K562 (cell line): ENCODE results near the gene GPR35. TPM values are rescaled to one million over a fixed set of nuclear protein-coding genes. Genes with fewer than 3 reads are reported as not detected.

ENCODE experiments used
- ATAC-seq: fragments of 200-7000 bp; cut with Tn5 transposase; 3 replicates; pipeline ENCODE4 v1.9.1; 2020; ENCODE audit warnings: moderate library complexity
- BruUV-seq: library from RNA; stranded (reverse); fragments of 400-500 nt; replicated peaks from 2 replicates; lab custom pipeline; 2021; lab: Mats Ljungman, UMichigan
- CTCF ChIA-PET: fragments of 300-600 bp; formaldehyde crosslinking; extraction: SDS; loops from one replicate; lab custom pipeline; 2021; ENCODE audit warnings: low intra/inter-chr PET ratio; lab: Yijun Ruan, JAX
- POLR2A ChIA-PET: fragments of 300-600, 350-650 bp; sonication (Branson Sonifier 250); formaldehyde crosslinking; extraction: SDS; loops from one replicate; lab custom pipeline; 2021; ENCODE audit warnings: antibody characterized with exemption, inconsistent platforms; lab: Yijun Ruan, JAX
- DNase-seq, 4 experiments: peaks; one replicate each; pipeline versions ENCODE4 v3.0.0 to v3.0.0-alpha.2; 2011 to 2018; ENCODE audit warnings: low spot score in 3 of 4, mixed read lengths in 3 of 4; ENCODE audit errors: extremely low read depth in 1 of 4
- FAIRE-seq: peaks from 2 replicates; lab custom pipeline; 2011; peaks lifted over from hg19 to GRCh38; lab: Jason Lieb, UNC
- H2AFZ ChIP-seq: 2 replicates; pipeline ENCODE4 v1.6.0; 2011; ENCODE audit warnings: low read depth, low read length, control low read depth, inconsistent platforms
- H3K27ac ChIP-seq: fragments of 200-600 bp; 3 replicates; pipeline ENCODE4 v1.8.0; 2011; ENCODE audit warnings: low read depth, mild to moderate bottlenecking, control low read depth, inconsistent platforms, low read length, moderate library complexity, mixed read lengths; ENCODE audit errors: extremely low read depth
- H3K27me3 ChIP-seq, 2 experiments: fragments of 300-600 bp in 1 of 2; 2 replicates in 1 of 2; 3 replicates in 1 of 2; pipeline versions ENCODE4 v1.6.0 to v1.8.0; 2011; ENCODE audit warnings: inconsistent platforms in 2 of 2, low read length in 2 of 2, mild to moderate bottlenecking in 1 of 2, mixed read lengths in 1 of 2, moderate library complexity in 1 of 2; ENCODE audit not compliant: control insufficient read depth in 2 of 2, insufficient read depth in 2 of 2
- H3K36me3 ChIP-seq: fragments of 300-600 bp; 3 replicates; pipeline ENCODE4 v1.8.0; 2011; ENCODE audit warnings: mild to moderate bottlenecking, low read length, inconsistent platforms; ENCODE audit not compliant: control insufficient read depth, insufficient read depth
- H3K4me1 ChIP-seq, 2 experiments: fragments of 200-600 bp in 1 of 2; replicated peaks in 1 of 2; 2 replicates in 1 of 2; 3 replicates in 1 of 2; pipeline versions ENCODE4 v1.5.1 to v1.8.0; 2011; ENCODE audit warnings: inconsistent platforms in 2 of 2, low read length in 2 of 2, mild to moderate bottlenecking in 1 of 2, mixed read lengths in 1 of 2, moderate library complexity in 1 of 2; ENCODE audit not compliant: control insufficient read depth in 2 of 2, insufficient read depth in 2 of 2
- H3K4me2 ChIP-seq: 2 replicates; pipeline ENCODE4 v1.6.1; 2011; ENCODE audit warnings: low read length, control low read depth, inconsistent platforms, mixed read lengths; ENCODE audit not compliant: insufficient read depth
- H3K4me3 ChIP-seq: fragments of 200-600 bp; sonication (generic), shearing (Covaris generic); 2 replicates; pipeline ENCODE4 v1.5.1; 2016; ENCODE audit warnings: control low read depth, inconsistent platforms
- H3K79me2 ChIP-seq: fragments of 200-600 bp; 3 replicates; pipeline ENCODE4 v1.8.0; 2011; ENCODE audit warnings: low read length, inconsistent platforms; ENCODE audit not compliant: control insufficient read depth, insufficient read depth
- H3K9ac ChIP-seq, 2 experiments: 2 replicates each; pipeline versions ENCODE4 v1.6.0 to v1.6.1; 2011; ENCODE audit warnings: low read depth in 2 of 2, low read length in 2 of 2, control low read depth in 1 of 2, inconsistent platforms in 1 of 2, mild to moderate bottlenecking in 1 of 2, mixed read lengths in 1 of 2; ENCODE audit not compliant: insufficient read depth in 1 of 2
- H3K9me1 ChIP-seq: one replicate; pipeline ENCODE4 v1.6.0; 2011; ENCODE audit warnings: inconsistent platforms, mild to moderate bottlenecking, low read length, moderate library complexity; ENCODE audit not compliant: control insufficient read depth, insufficient read depth
- H3K9me3 ChIP-seq: replicated peaks from 2 replicates; pipeline ENCODE4 v1.5.1; 2011; ENCODE audit warnings: low read depth, low read length, inconsistent platforms; ENCODE audit not compliant: control insufficient read depth, insufficient read depth
- H4K20me1 ChIP-seq: replicated peaks from 2 replicates; pipeline ENCODE4 v1.6.1; 2011; ENCODE audit warnings: low read length, inconsistent platforms, mixed read lengths; ENCODE audit not compliant: control insufficient read depth, insufficient read depth
- BCOR ChIP-seq: fragments of 450-650 bp; IDR thresholded peaks from 2 replicates; pipeline ENCODE4 v1.6.1; 2016
- CHD4 ChIP-seq: fragments of 200-600 bp; sonication (generic); IDR thresholded peaks from 3 replicates; pipeline ENCODE4 v1.6.1; 2012; ENCODE audit warnings: low read depth, mild to moderate bottlenecking, mixed read lengths, low read length, inconsistent platforms; ENCODE audit not compliant: insufficient read depth, insufficient replicate concordance, poor library complexity, severe bottlenecking
- MYNN ChIP-seq, 2 experiments: sonication (generic); formaldehyde crosslinking in 1 of 2; IDR thresholded peaks; 2 replicates each; pipeline versions ENCODE4 v1.5.0 to v1.6.1; 2016 to 2020; ENCODE audit warnings: antibody characterized with exemption in 1 of 2, missing genetic modification reagents in 1 of 2
- RAD21 ChIP-seq, 2 experiments: fragments of 250-450 bp in 1 of 2; fragments of 450-650 bp in 1 of 2; sonication (Bioruptor Pico) in 1 of 2; formaldehyde crosslinking in 1 of 2; IDR thresholded peaks in 1 of 2; conservative IDR thresholded peaks in 1 of 2; 2 replicates each; pipeline versions ENCODE4 v1.4.0 to v1.8.0; 2020 to 2022; ENCODE audit warnings: mild to moderate bottlenecking in 2 of 2, moderate library complexity in 1 of 2
- SETDB1 ChIP-seq: IDR thresholded peaks from one replicate; pipeline ENCODE4 v1.6.1; 2012; ENCODE audit warnings: low read length, control low read depth, inconsistent platforms
- SMARCC2 ChIP-seq: fragments of 450-650 bp; IDR thresholded peaks from 2 replicates; pipeline ENCODE4 v1.6.1; 2017; ENCODE audit warnings: antibody characterized with exemption, moderate library complexity, mild to moderate bottlenecking, low read depth
- ZBTB7A ChIP-seq: IDR thresholded peaks from 2 replicates; pipeline ENCODE4 v1.6.1; 2011; ENCODE audit warnings: low read depth, mild to moderate bottlenecking, low read length, moderate library complexity, borderline replicate concordance; ENCODE audit not compliant: control insufficient read depth
- ZC3H4 ChIP-seq: sonication (generic); formaldehyde crosslinking; IDR thresholded peaks from 2 replicates; pipeline ENCODE4 v1.9.0; 2021; ENCODE audit warnings: missing genetic modification reagents, borderline replicate concordance
- ZNF12 ChIP-seq: sonication (generic); formaldehyde crosslinking; IDR thresholded peaks from 2 replicates; pipeline ENCODE4 v1.4.0; 2020; ENCODE audit warnings: mild to moderate bottlenecking, missing genetic modification reagents
- ZNF507 ChIP-seq: conservative IDR thresholded peaks from 2 replicates; pipeline ENCODE4 v1.6.1; 2017; ENCODE audit warnings: missing genetic modification characterization, missing compliant biosample characterization
- ZNF76 ChIP-seq: fragments of 250-450 bp; sonication (Bioruptor Pico); IDR thresholded peaks from 2 replicates; pipeline ENCODE4 v1.4.0; 2020; ENCODE audit warnings: mild to moderate bottlenecking, moderate library complexity, borderline replicate concordance
- WGBS: fragments of 100-300 bp; shearing (Covaris generic); methylation state at CpG from one replicate; pipeline ENCODE4 v1.1.6; 2016; ENCODE audit warnings: low coverage, mixed read lengths; ENCODE audit not compliant: insufficient coverage; ENCODE audit errors: missing lambda C conversion rate; 5-methylcytosine and 5-hydroxymethylcytosine counted together
- in situ Hi-C: fragments of 300-500 bp; cut with MboI; formaldehyde crosslinking; loops from 4 replicates; pipeline ENCODE4 v1.15.0; 2018; ENCODE audit warnings: inconsistent platforms, mixed read lengths
- intact Hi-C: fragments of 100-400 bp; cut with micrococcal nuclease; formaldehyde crosslinking; loops from 2 replicates; pipeline ENCODE4 v1.14.2; 2022
- polyA plus RNA-seq, 8 experiments: library from polyadenylated mRNA; depleted of rRNA in 4 of 8; stranded (reverse) in 5 of 8; unstranded in 3 of 8; fragments of >200 nt; fragmentation: Nextera tagmentation in 2 of 8; fragmentation: Illumina TruSeq in 1 of 8; extraction: Ambion mirVana in 2 of 8; extraction: Trizol in 1 of 8; gene quantifications; 2 replicates each; pipeline versions ENCODE4 v1.2.1 to v1.2.3, GENCODE V29; 2011 to 2014; ENCODE audit warnings: inconsistent platforms in 1 of 8, missing spikeins in 1 of 8
- total RNA-seq, 7 experiments: library from RNA; depleted of rRNA in 6 of 7; stranded (reverse); fragments of >200 nt in 6 of 7; fragmentation: Illumina TruSeq in 2 of 7; extraction: Trizol in 2 of 7; gene quantifications; 2 replicates each; pipeline versions ENCODE4 v1.2.1 to v1.2.3, GENCODE V29; 2011 to 2021; ENCODE audit warnings: low replicate concordance in 1 of 7
- TF ChIP-seq, protein P1 (sequence below): fragments of 450-650 bp; IDR thresholded peaks from 2 replicates; pipeline ENCODE4 v1.6.1; 2016; ENCODE audit warnings: missing biosample characterization, missing genetic modification characterization
- TF ChIP-seq, protein P2 (sequence below): fragments of 450-650 bp; IDR thresholded peaks from 2 replicates; pipeline ENCODE4 v1.6.1; 2016; ENCODE audit warnings: low read depth, mild to moderate bottlenecking, moderate library complexity

GPR35 gene
- total and polyA plus RNA-seq, 9 of the 15 experiments (the other 6 are each of a cell fraction or from before 2014, with no cell fraction given), result 0.04 to 0.50 (median 0.29) TPM; not detected in 3

DNA sequence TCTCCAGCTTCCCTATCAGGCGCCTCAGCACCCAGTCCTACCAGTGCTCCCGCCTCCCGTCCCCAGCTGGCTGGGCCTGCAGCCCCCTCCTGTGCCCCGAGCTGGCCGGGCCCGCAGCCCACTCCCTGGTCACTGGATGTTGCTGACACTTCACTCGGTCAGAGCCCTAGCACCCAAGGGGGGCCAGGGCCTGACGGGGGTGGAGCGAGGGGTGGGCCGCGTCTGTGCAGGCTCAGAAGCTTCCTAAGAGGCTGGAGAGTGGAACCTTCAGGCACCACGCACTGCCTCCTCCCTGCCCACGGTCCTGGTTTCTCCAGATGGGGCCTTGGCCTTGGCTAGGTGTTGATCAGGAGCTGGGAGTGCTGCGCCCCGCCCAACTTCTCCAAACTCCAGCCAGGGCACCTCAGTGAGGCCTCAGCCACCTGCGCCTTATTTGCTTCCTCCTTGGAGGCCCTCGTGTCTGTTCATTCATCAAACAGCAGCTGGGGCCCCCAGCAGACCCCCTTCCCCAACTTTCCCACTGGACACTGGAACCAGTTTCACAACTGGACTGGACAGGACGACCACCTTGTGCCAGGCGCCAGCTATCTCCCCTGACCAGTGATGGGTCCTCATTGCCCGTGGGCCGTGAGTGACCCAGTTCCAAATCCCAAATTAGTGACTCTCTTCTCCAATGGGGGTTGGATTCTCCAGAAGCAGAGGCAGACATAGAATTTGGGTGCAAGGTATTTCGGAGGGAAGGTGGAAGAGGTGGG, 22.0 kb upstream of the GPR35 start:
- BruUV-seq, result no TSS peak
- ATAC-seq (no peak), DNase-seq (no peak), FAIRE-seq (no peak)
- Histone ChIP-seq H3K4me2 (no peak overlapping the region), H2AFZ (no peak overlapping the region), H3K9me1 (no peaks in the 10 kb centered on the region), H3K4me1 (peaks cover 4 to 29% of the 10 kb centered on the region in 2 experiments; a peak in 3 of 5 replicates), H3K4me3 (no peak overlapping the region), H3K27me3 (no peaks in the 10 kb centered on the region), H4K20me1 (no peaks in the 10 kb centered on the region), H3K36me3 (no peaks in the 10 kb centered on the region), H3K27ac (no peak overlapping the region), H3K9me3 (no peaks in the 10 kb centered on the region), H3K79me2 (no peaks in the 10 kb centered on the region), H3K9ac (no peak overlapping the region; a peak in 2 of 4 replicates)
- TF ChIP-seq ZC3H4 (CRISPR knock-in tag) (no peak), SETDB1 (no peak), ZNF507 (no peak), CHD4 (no peak), SMARCC2 (no peak), RAD21 (CRISPR knock-in tag; conservative IDR thresholded peaks at IDR 0.05 in 1 of 2, IDR thresholded peaks at IDR 0.05 in 1 of 2) (no peak), ZNF12 (CRISPR knock-in tag) (no peak), ZBTB7A (no peak), ZNF76 (CRISPR knock-in tag) (no peak), BCOR (no peak), MYNN (IDR thresholded peaks at IDR 0.05) (no peak), MYNN (CRISPR knock-in tag; IDR thresholded peaks at IDR 0.05) (no peak)
- TF ChIP-seq, protein P1, sequence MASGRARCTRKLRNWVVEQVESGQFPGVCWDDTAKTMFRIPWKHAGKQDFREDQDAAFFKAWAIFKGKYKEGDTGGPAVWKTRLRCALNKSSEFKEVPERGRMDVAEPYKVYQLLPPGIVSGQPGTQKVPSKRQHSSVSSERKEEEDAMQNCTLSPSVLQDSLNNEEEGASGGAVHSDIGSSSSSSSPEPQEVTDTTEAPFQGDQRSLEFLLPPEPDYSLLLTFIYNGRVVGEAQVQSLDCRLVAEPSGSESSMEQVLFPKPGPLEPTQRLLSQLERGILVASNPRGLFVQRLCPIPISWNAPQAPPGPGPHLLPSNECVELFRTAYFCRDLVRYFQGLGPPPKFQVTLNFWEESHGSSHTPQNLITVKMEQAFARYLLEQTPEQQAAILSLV (tag), result no peak
- TF ChIP-seq, protein P2, sequence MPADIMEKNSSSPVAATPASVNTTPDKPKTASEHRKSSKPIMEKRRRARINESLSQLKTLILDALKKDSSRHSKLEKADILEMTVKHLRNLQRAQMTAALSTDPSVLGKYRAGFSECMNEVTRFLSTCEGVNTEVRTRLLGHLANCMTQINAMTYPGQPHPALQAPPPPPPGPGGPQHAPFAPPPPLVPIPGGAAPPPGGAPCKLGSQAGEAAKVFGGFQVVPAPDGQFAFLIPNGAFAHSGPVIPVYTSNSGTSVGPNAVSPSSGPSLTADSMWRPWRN, result no peak
- intact Hi-C loops, result no loop called here
- 89% methylated on average over 9 of the region's 22 CpGs for WGBS
- ChIA-PET CTCF (no interaction called here), POLR2A (no interaction called here)
- in situ Hi-C loops, result no loop called here
